GM13977 (cell line): ENCODE results near the gene COL21A1.

Experiments
- DNase-seq: peaks from one replicate; pipeline ENCODE4 v3.0.0; 2012; ENCODE audit warnings: low spot score
- in situ Hi-C: fragments of 300-500 bp; cut with MboI; formaldehyde crosslinking; loops from one replicate; pipeline ENCODE4 v1.12.0; 2022; ENCODE audit warnings: low sequenced_read_pairs, low pct_unique_long_range_greater_than_20kb, mixed read lengths, inconsistent platforms; ENCODE audit not compliant: unreplicated experiment
- TF ChIP-seq, protein P1 (sequence below): IDR thresholded peaks from 2 replicates; pipeline ENCODE4 v1.5.1; 2012; ENCODE audit warnings: mild to moderate bottlenecking, control low read depth; ENCODE audit not compliant: insufficient read depth; ENCODE audit errors: extremely low read depth, missing control alignments

Gene COL21A1

DNA sequence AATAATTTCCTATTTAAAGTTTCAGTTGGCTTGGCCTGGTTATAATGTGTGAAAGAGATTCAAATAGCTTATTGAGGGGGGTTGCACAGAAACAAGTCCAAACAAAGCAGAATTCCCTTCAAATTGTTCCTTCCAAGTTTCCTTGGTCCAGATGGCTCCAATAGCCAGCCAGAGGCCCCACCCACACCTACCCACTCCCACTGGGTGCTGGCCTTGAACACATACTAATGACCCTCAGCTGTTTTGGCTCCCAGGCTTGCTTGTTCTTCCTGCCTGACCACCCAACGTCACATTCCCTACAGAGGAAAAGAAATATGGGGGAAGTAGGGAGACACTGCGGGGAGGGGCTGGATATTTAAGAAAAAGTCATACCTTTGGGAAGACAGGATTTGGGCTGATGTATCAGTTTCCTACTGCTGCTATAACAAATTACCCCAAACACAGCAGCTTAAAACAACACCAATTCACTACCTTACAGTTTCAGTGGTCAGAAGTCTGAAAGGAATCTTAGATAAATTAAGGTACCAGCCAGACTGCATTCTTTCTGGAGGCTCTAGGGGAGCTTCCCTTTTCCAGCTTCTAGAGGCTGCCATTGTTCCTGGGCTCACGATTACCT, 95.7 kb downstream of the COL21A1 start:
- TF ChIP-seq, protein P1, sequence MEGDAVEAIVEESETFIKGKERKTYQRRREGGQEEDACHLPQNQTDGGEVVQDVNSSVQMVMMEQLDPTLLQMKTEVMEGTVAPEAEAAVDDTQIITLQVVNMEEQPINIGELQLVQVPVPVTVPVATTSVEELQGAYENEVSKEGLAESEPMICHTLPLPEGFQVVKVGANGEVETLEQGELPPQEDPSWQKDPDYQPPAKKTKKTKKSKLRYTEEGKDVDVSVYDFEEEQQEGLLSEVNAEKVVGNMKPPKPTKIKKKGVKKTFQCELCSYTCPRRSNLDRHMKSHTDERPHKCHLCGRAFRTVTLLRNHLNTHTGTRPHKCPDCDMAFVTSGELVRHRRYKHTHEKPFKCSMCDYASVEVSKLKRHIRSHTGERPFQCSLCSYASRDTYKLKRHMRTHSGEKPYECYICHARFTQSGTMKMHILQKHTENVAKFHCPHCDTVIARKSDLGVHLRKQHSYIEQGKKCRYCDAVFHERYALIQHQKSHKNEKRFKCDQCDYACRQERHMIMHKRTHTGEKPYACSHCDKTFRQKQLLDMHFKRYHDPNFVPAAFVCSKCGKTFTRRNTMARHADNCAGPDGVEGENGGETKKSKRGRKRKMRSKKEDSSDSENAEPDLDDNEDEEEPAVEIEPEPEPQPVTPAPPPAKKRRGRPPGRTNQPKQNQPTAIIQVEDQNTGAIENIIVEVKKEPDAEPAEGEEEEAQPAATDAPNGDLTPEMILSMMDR: no peak
- DNase-seq: no peak
- in situ Hi-C loops: no loop called here

GRCh38 chr6:56148488-56149186, 98.7 kb downstream of the COL21A1 start:
- TF ChIP-seq, protein P1: no peak
- in situ Hi-C loops: no loop called here
- no peak for DNase-seq

DNA sequence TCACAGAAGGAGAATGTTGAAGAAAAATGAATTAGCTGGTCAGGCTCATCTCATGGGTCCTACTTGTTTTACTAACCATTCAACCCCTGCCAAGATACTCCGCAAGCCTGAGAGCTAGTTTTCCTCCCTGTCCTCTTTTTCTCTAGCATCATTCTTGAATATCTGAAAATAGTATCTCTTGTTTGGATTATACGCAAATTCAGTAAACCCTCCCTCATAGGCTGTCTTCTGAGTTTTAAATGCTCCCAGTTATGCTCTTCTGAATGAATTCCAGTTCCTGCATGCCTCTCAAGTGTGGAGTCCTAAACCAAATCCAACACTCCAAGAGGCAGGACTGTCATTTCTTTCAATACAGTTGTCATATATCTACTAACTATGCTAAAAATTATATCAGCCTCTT, 99.6 kb downstream of the COL21A1 start:
- TF ChIP-seq, protein P1: no peak
- DNase-seq: no peak
- in situ Hi-C loops: no loop called here

GRCh38 chr6:56146086-56146485, 101.3 kb downstream of the COL21A1 start:
- TF ChIP-seq, protein P1: no peak
- in situ Hi-C loops: no loop called here
- no peak for DNase-seq

DNA sequence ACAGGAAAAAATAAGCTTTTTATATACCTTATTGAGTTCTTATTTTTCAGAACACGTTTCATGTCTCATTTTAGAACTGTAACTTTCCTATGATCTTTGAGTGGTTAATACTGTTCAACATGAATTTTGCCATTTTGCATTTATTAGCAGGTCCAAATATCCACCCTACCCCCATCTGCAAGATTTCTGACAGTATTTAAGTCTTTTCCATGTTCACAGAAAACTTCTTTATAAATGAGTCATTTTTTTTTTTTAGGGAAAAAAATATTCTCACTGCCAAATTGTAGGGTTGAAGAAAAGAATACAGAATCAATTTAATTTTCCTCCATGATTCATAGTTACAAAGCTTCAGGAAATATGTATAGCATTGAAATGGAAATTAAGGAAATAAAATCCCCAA, 101.8 kb downstream of the COL21A1 start:
- TF ChIP-seq, protein P1: no peak
- in situ Hi-C loops: no loop called here
- DNase-seq: no peak

DNA sequence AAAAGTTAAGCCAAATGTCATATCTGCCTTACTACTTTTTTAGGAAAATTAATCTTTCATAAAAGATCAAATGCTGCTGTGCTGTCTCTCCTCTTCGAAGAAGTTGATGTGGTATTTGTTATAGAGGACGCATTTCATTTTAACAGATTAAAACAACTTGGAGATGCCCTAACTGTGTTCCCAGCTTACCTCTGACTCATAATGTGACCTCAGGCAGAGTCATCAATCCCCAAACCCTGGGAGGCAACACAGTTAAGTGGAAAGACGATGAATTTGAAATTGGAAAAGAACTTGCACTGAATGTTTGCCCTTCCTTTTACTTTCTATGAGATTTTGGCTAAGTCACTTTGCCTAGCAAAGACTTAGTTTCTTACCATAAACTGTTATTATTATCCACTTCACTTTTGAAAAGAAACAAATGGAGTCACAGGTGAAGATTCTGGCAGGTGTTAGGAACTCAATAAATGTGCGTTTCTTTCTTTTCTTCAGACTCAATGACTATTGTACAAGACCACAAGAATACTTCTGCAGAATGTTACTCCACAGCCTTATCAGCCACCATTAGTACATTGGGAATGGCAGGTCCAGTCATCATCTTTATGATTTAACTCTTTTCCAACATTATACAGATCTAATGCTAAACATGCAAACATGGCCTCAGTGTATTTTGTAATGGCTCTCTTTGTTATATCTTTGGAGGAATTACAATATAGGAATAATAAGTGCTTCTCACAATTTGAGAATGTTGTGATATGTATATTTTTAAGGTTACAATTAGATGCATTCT, 102.6 kb downstream of the COL21A1 start:
- TF ChIP-seq, protein P1: no peak
- in situ Hi-C loops: no loop called here
- no peak for DNase-seq
